Hepatocyte (in vitro differentiated cells): ENCODE results near the gene COL15A1. TPM values are rescaled to one million over a fixed set of nuclear protein-coding genes. Genes with fewer than 3 reads are reported as not detected.

Experiments used
- DNase-seq: peaks from one replicate; pipeline ENCODE4 v3.0.0-alpha.2; 2016; ENCODE audit warnings: low spot score
- H2AFZ ChIP-seq: fragments of 200-600 bp; sonication (generic); 2 replicates; pipeline ENCODE4 v1.6.0; 2016; ENCODE audit warnings: antibody characterized with exemption, mild to moderate bottlenecking
- H3K27ac ChIP-seq: fragments of 200-600 bp; sonication (generic); 2 replicates; pipeline ENCODE4 v1.5.1; 2016; ENCODE audit warnings: mild to moderate bottlenecking
- H3K27me3 ChIP-seq: fragments of 200-600 bp; sonication (generic); 2 replicates; pipeline ENCODE4 v1.6.1; 2016
- H3K36me3 ChIP-seq: fragments of 200-600 bp; sonication (generic); replicated peaks from 2 replicates; pipeline ENCODE4 v1.5.1; 2016; ENCODE audit warnings: low read depth; ENCODE audit not compliant: insufficient read depth
- H3K4me1 ChIP-seq: fragments of 200-600 bp; sonication (generic); 2 replicates; pipeline ENCODE4 v1.5.1; 2016; ENCODE audit warnings: mild to moderate bottlenecking, moderate library complexity; ENCODE audit not compliant: insufficient read depth
- H3K4me2 ChIP-seq: fragments of 200-600 bp; sonication (generic); 2 replicates; pipeline ENCODE4 v1.6.0; 2016
- H3K4me3 ChIP-seq: fragments of 200-600 bp; sonication (generic); 2 replicates; pipeline ENCODE4 v1.5.1; 2016; ENCODE audit warnings: mild to moderate bottlenecking
- H3K79me2 ChIP-seq: fragments of 200-600 bp; sonication (generic); 2 replicates; pipeline ENCODE4 v1.6.0; 2017; ENCODE audit warnings: mild to moderate bottlenecking
- H3K9me2 ChIP-seq: fragments of 200-600 bp; sonication (generic); replicated peaks from 2 replicates; pipeline ENCODE4 v1.6.0; 2017; ENCODE audit warnings: mild to moderate bottlenecking; ENCODE audit not compliant: insufficient read depth
- H3K9me3 ChIP-seq: fragments of 200-600 bp; sonication (generic); 2 replicates; pipeline ENCODE4 v1.5.1; 2016; ENCODE audit warnings: low read depth, mild to moderate bottlenecking
- H4K20me1 ChIP-seq: fragments of 200-600 bp; sonication (generic); 2 replicates; pipeline ENCODE4 v1.6.0; 2016; ENCODE audit warnings: mild to moderate bottlenecking; ENCODE audit not compliant: insufficient read depth, poor library complexity, severe bottlenecking
- EZH2 ChIP-seq: fragments of 200-600 bp; sonication (generic); IDR thresholded peaks from 2 replicates; pipeline ENCODE4 v1.6.1; 2016; ENCODE audit warnings: antibody characterized with exemption, mild to moderate bottlenecking, borderline replicate concordance
- EZH2phosphoT487 ChIP-seq: fragments of 200-600 bp; sonication (generic); IDR thresholded peaks from one replicate; pipeline ENCODE4 v1.6.1; 2018; ENCODE audit warnings: antibody characterized with exemption, mild to moderate bottlenecking, low read depth, moderate library complexity; ENCODE audit not compliant: unreplicated experiment, severe bottlenecking
- WGBS: methylation state at CpG from one replicate; pipeline ENCODE4 v1.1.6; 2016; ENCODE audit warnings: low lambda C conversion rate; ENCODE audit errors: missing lambda C conversion rate; 5-methylcytosine and 5-hydroxymethylcytosine counted together
- polyA plus RNA-seq: library from polyadenylated mRNA; unstranded; fragments of >200 nt; fragmentation: Nextera tagmentation; extraction: Ambion mirVana; gene quantifications from 2 replicates; pipeline ENCODE4 v1.2.1, GENCODE V29; 2016
- total RNA-seq: library from RNA; depleted of rRNA; stranded (reverse); fragments of >200 nt; gene quantifications from 2 replicates; pipeline ENCODE4 v1.2.3, GENCODE V29; 2014
- TF ChIP-seq, protein P1 (sequence below): fragments of 200-600 bp; sonication (generic); IDR thresholded peaks from 2 replicates; pipeline ENCODE4 v1.5.1; 2016; ENCODE audit warnings: antibody characterized with exemption, mild to moderate bottlenecking; ENCODE audit not compliant: poor library complexity

COL15A1 gene
- total and polyA plus RNA-seq, 2 experiments from 2014 or later: 97.6 to 106 TPM

DNA sequence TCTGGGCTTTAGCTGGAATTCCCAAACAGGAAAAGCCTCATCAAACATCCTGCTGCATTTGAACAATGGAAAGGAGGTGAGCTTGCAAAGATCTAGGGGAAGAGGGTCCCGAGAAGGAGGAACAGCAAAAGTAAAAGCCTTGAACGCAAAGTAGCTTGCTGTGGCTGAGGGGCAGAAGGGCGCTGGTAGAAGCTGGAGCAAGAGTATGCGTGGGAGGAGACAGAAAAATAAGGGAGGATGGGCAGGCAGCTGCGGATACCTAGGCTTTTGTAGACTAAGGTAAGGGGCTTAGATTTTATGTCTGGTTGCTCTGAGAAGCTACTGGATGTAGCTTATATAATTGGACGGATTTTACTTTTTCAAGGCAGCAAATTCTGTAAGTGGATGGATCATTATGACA, 139.3 kb downstream of the COL15A1 start:
- TF ChIP-seq, protein P1, sequence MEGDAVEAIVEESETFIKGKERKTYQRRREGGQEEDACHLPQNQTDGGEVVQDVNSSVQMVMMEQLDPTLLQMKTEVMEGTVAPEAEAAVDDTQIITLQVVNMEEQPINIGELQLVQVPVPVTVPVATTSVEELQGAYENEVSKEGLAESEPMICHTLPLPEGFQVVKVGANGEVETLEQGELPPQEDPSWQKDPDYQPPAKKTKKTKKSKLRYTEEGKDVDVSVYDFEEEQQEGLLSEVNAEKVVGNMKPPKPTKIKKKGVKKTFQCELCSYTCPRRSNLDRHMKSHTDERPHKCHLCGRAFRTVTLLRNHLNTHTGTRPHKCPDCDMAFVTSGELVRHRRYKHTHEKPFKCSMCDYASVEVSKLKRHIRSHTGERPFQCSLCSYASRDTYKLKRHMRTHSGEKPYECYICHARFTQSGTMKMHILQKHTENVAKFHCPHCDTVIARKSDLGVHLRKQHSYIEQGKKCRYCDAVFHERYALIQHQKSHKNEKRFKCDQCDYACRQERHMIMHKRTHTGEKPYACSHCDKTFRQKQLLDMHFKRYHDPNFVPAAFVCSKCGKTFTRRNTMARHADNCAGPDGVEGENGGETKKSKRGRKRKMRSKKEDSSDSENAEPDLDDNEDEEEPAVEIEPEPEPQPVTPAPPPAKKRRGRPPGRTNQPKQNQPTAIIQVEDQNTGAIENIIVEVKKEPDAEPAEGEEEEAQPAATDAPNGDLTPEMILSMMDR: no peak
- TF ChIP-seq EZH2phosphoT487 (no peak), EZH2 (no peak)
- Histone ChIP-seq H3K27ac (no peak overlapping the region), H3K27me3 (no peaks in the 10 kb centered on the region), H3K4me2 (no peak overlapping the region), H4K20me1 (no peaks in the 10 kb centered on the region), H2AFZ (no peak overlapping the region), H3K79me2 (no peaks in the 10 kb centered on the region), H3K9me2 (no peaks in the 10 kb centered on the region), H3K9me3 (no peaks in the 10 kb centered on the region), H3K4me1 (no peaks in the 10 kb centered on the region), H3K4me3 (no peak overlapping the region), H3K36me3 (no peaks in the 10 kb centered on the region)
- WGBS: 86% methylated on average over 6 of the region's 6 CpGs
- DNase-seq: no peak

DNA sequence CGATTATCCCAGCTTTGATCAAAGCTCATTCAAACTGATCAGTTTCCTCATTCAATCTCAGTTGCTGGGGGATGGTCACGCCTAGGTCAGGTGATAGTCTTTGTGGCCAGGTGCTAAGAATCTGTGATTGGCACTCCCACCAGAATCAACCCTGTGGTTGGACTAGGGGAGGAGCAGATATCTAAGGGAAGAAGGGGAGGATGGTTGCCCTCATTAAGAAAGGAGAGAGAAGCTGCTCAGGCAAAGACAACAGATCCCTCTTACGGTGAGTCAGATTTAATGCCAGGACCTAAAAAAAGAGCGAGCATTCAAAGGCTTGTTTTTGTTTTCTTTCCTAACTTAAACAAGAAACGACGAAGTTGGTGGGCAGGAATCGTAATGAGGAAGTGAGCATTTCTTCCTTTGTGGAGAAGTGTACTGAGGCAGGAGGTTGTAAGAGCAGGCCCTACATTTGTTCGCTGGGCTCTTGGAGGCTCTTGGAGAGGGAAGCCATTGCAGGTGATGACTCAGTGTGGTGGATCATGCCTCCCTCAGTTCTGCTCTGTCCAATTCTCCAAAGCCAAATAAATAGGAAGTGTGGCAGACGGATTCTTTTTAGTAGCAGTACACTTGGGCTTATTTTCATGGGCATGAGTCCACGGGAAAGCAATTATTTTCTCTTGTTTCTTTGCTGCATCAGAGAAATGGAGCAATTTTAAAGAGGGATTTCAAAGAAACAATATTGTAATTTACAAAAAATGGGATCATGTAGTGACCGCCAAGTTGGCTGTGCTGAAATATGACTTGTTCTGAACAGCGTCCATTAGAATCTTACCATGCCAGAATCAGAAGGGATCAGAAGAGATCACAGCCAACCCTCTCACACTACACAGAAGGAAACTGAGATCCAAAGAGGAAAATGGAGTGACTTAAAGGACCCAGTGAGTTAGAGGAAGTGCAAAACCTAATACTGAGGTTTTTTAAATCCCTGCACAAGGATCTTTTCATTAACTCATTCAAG, 142.5 kb downstream of the COL15A1 start:
- H3K27ac ChIP-seq: no peak overlapping the region

DNA sequence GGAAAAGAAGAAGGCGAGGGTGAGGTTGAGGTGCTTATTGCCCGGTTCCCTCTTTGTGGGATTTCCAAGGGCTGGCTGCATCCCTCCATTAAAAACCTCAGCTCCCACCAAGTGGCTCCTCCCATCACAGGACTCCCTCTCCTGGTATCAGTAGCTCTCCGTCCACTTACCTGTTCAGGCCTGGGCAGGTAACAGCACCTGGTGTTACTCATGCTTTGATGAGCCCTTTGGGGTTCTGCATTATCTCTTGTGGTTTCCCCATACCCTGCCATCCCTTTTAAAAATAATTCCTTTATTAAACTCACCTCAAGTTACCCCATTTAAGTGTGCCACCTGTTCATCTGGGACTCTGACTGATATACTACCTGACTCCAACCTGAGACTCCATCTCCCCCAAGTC, 143.8 kb downstream of the COL15A1 start:
- Histone ChIP-seq H3K27me3 (no peaks in the 10 kb centered on the region), H4K20me1 (no peaks in the 10 kb centered on the region)
- TF ChIP-seq EZH2phosphoT487 (no peak), EZH2 (no peak)
- TF ChIP-seq, protein P1: no peak

More for the DNA sequence above, 142.5 kb downstream of the COL15A1 start:
- Histone ChIP-seq H2AFZ (no peak overlapping the region), H3K27me3 (no peaks in the 10 kb centered on the region), H3K4me2 (no peak overlapping the region), H3K36me3 (no peaks in the 10 kb centered on the region), H4K20me1 (no peaks in the 10 kb centered on the region), H3K4me3 (no peak overlapping the region), H3K4me1 (no peaks in the 10 kb centered on the region), H3K9me2 (no peaks in the 10 kb centered on the region), H3K79me2 (no peaks in the 10 kb centered on the region), H3K9me3 (no peaks in the 10 kb centered on the region)
- no peak for DNase-seq
- TF ChIP-seq EZH2phosphoT487: no peak
- TF ChIP-seq EZH2: no peak
- TF ChIP-seq, protein P1: no peak
- 92% methylated on average over 12 of the region's 12 CpGs for WGBS

More for the DNA sequence above, 143.8 kb downstream of the COL15A1 start:
- Histone ChIP-seq H3K4me1 (no peaks in the 10 kb centered on the region), H3K36me3 (no peaks in the 10 kb centered on the region), H3K9me2 (no peaks in the 10 kb centered on the region), H3K79me2 (no peaks in the 10 kb centered on the region), H3K9me3 (no peaks in the 10 kb centered on the region), H3K27ac (no peak overlapping the region), H2AFZ (no peak overlapping the region), H3K4me3 (no peak overlapping the region), H3K4me2 (no peak overlapping the region)
- WGBS: 88% methylated on average over 3 of the region's 3 CpGs
- DNase-seq: no peak
